HG03378 (cell line): ENCODE data around the gene SLC35A1.

Experiments used
- ATAC-seq: cut with Tn5 transposase; IDR thresholded peaks from one replicate; pipeline ENCODE4 v1.9.1; 2021; ENCODE audit warnings: mild to moderate bottlenecking, moderate library complexity; ENCODE audit not compliant: unreplicated experiment

Gene SLC35A1

DNA sequence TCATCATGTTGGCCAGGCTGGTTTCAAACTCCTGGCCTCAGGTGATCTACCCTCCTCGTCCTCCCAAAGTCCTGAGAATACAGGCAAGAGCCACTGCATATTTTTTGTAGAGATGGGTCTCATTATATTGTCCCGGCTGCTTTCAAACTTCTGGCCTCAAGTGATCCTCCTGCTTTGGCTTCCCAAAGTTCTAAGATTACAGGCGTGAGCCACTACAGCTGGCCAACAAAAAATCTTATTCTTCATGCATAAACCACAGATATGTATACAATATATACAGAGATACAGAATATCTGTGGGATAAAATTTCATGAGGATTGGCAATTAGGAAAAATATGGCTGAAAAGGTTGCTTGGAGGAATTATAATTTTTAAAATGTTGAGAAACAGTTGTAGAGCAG, 49.9 kb downstream of the SLC35A1 start:
- no peak for ATAC-seq

DNA sequence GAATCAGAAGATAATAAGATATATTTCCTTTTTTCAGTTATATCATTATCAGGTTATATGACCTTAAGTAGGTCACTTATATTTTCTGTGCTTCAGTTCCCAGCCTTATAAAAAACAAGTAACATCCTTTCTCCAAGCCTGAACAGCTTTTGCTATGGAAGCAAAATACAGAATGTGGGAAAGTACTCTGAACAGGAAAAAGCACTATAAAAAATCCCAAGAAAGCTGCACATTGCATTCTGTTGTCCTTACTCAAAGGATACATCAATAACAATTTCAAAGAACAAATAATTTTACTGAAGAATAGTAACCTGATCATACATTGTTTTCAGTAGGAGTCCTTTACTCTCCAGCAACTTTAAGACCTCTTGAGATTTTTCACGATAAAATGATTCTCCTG, 56.4 kb downstream of the SLC35A1 start:
- ATAC-seq = no peak

DNA sequence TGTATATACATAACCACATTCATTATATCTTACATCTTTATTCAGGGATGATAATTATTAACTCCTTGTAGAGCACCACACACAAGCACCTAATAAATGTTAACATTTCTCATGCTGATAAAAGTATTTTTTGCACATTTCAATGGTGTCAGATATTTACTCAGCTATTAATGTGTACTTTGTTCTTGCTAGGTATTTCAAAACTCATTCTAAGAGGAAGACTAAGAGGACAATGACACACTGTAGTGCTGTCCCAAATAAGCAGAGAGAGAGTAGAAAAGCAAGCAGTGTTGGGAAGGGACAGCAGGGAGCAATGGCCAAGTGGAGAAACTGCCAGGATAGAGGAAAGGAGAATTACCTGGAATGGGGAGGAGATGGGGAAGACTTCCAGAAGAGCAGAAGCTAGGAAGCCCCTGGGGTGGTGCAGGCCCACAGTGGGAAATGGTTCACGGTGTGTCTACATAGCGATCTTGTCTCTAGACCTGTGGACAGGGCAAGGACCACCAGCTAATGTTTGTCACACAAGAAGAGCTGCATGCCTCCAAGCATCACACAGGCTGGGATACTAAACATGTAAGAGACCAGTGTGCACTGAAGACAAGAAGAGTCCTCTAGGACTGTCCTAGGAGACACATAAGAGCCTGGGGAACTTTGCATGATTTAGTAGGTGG, 61.7 kb downstream of the SLC35A1 start:
- ATAC-seq = no peak

DNA sequence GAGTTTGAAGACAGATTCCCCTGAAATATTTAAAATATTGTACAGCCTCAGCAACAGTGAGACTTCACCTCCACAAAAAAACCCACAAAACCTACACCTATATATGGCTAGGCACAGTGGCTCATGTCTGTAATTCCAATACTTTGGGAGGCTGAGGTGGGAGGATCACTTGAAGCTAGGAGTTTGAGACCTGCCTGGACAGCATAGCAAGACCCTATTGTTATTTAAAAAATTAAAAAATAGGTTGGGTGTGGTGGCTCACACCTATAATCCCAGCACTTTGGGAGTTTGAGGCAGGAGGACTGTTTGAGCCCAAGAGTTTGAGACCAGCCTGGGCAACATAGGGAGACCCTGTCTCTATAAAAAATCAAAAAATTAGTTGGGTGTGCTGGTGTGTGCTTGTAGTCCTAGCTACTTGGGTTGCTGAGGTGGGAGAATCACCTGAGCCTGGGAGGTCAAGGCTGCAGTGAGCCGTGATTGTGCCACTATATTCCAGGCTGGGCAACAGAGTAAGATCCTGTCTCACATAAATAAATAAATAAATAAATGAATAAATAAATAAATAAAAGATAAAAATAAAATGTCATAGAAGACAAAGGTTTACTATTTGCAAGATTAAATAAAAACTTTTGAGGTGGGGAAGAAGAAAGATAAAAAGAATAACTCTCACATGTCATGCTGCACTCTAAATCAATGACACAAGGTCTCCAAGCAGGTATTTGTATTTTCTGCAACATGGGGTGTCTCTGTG, 65.9 kb downstream of the SLC35A1 start:
- ATAC-seq = no peak

DNA sequence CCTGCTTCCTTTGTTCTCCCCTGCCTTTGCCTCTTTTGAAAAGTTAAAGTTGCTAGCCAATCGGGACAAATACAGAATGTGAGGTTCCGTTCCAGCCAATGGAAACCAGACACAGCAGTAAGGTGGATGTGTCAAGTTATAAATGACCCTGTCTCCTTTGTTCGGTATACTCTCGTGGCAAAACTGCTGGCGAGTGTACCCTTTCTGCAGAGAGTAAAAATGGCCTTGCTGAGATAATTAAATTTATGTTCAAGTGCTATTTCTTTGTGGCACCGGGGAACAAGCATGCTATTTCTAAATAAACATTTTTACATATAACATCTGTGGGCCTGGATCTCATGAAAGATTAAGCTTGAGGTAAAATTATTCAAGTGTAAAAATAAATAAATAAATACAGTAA, 66.8 kb downstream of the SLC35A1 start:
- no peak for ATAC-seq

DNA sequence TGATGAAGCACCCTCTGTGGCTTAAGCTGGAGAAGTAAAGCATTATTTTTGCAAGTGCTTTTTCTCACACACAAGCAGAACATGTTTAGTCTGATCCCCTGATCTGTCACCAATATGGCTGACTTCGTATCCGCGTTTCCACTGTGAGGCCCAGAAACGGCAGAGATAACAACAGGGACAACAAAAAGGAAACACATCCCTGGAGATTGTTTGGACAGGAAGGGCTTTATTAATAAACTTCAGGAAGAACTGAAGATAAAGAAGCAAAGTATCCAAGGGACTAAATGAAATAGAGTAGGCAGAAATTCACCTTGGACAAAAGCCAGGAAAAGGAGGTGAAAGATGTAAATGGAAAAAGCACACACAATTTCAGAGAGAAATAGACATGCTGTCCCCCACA, 67.8 kb downstream of the SLC35A1 start:
- no peak for ATAC-seq

DNA sequence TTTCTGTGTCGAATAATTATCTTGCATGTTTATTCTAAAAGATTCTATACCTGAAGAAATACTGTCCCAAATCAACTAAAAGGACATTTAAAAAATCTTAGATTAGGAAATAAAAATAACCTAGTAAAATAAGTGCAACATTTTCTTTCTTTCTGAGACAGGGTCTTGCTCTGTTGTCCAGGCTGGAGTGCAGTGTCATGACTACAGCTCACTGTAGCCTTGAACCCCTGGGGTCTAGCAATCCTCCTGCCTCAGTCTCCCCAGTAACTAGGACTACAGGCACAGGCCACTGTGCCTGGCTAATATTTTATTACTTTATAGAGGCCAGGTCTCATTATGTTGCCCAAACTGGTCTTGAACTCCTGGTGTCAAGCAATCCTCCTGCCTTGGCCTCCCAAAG, 68.3 kb downstream of the SLC35A1 start:
- no peak for ATAC-seq

DNA sequence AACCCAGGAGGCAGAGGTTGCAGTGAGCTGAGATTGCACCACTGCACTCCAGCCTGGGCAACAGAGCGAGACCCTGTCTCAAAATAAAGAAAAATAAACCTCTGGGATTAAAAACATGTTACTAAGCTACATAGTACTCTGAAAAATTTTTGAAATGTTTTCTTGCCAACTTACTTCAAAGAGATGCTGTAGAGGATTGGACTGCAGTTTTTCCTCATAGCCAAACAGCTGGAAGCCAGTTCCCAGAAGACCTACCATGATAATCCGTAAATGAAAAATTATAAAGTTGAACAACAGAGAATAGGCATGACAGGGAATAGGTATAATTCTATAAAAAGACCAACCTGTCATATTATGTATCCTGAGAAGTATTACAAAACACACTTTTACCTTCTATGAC, 69.0 kb downstream of the SLC35A1 start:
- ATAC-seq = no peak

DNA sequence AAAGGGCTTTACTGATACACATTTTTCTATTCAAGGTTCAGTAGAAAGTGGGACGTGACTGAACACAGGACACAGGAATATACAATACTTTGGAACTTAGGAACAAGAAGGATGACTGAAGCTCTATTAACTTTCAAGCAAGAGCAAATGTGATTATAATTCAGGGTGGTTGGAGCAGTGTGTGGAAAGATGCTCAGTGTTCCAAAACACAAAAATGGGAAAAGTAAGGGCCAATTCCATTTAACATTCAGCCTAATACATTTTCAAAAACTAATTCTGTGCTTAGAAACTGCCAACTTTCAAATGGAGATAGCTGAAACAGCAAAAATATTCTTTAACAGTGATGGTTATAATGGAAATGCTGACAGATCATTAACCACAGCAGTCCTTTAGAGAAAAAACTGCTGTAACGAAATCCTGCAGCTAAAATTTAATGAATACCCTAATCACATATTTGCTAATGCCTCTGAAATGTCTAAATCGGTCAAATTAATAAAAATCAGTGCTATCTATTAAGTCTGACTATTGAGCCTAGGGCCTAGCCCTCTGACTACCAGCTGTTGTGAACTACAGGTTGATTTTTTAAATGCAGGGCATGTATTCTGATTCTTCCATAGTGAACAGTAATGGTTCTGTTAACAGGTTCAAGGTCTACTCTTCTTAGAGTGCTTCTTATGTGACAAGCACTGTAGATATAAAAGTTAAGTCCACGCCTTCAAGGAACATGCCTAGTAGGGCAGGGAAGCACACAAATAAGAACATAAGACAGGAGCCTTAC, 71.1 kb downstream of the SLC35A1 start:
- ATAC-seq = no peak

DNA sequence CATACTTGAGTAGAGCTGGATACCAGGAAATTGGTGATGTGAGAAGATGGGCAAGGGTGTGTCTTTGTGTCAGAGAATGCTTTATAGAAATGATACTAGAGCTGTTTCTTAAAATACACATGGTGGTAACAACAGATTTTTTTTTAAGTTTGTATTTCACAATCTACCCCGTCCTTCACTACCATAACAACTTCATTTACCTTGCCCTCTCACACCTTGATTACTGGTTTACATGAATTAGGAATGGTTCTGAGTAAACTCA, 71.6 kb downstream of the SLC35A1 start:
- no peak for ATAC-seq

DNA sequence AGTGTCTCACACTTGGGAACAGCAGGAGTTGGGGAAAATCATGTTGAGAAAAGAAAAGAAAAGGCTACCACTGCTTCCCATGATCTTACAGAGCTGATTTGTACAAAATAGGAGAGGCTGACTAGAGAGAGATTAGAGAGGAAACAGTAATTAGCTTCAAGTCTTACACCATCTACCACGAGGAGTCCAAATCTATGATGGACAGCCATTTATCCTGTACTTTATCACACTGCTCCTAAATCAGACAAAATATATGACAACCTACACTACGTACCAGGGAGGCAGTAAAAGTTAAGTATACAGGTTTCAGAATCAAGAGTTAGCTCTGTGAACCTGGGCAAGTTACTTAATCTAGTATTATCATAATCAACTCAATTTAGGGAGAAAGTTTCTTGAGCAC, 79.0 kb downstream of the SLC35A1 start:
- no peak for ATAC-seq

DNA sequence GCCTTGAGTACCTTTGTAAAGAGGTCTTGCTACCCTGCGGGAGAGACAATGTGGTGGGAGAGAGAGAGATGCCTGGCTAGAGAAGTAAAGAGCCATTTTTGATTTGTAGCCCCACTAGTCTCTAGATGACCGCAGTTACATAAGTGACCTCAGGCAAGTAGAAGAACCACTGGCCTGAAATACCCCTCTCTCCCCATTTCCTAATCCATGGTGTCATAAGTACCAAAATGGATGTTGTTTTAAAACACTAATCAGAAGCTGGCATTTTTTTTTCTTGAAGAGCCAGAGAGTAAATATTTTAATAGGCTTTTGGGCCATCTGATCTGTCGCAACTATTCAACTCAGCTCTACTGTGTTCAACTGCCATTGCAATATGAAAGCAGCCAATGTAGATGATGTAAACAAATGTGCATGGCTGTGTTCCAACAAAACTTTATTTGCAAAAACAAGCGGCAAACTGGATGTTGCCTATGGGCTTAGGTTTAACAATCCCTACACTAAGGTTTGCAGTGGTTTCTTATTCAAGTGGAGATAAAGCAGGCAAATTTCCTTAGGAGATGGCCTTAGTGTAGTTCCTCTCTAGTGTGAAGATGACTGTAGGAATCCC, 80.5 kb downstream of the SLC35A1 start:
- no peak for ATAC-seq

DNA sequence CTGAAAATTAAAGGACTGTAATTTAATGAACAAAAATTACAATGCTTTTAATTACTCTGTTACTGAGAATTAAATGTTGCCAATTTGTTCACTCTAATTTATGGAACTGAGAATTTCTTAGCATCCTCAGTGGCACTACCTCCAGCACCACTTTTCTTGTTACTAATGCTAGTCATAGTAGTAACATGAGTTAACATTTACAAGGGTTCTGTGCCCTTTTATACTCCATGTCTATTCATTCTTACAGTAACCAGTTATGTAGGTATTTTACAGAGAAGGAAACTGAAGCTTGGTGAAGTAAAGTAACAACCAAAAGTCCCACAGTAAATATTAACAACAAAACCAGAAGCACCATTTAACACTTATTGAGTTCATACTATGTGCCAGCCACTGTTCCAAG, 82.7 kb downstream of the SLC35A1 start:
- no peak for ATAC-seq

DNA sequence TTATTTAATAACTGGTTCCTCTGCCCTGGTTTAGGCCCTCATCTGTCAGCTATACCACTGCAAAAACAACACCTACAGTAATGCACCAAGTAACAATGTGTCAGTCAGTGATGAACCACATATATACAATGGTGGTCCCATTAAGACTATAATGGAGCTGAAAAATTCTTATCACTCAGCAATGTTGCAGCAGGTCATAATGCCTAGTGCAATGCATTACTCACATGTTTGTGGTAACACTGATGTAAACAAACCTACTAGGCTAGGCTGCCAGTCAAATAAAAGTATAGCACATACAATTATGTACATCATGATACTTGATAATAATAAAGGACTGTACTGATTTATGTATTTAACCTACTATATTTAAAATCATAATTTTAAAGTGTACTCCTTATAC, 85.7 kb downstream of the SLC35A1 start:
- no peak for ATAC-seq

DNA sequence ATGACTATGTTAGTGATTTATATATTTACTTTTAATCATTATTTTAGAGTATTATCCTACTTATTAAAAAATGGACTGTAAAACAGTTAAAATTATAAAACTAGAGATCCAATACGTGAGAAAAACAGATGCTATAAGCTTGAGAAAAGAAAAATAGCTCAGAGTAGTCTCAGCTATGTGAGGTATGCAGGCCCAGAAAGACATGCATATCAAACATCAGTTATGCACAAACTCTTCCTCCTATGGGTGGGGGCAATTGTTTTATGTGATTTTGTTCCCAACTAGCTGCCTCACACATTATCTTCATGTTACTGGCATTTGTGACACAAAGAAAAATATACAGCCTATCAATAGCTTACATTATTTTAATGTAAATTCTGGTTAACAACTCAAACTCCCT, 88.2 kb downstream of the SLC35A1 start:
- ATAC-seq = no peak
